ENCODE results near the gene PEX14. TPM values are rescaled to one million over a fixed set of nuclear protein-coding genes. Genes with fewer than 3 reads are reported as not detected.

The PEX14 gene
- total RNA-seq, 2 donors from 2014 or later = 19.7 to 21.5 TPM

DNA sequence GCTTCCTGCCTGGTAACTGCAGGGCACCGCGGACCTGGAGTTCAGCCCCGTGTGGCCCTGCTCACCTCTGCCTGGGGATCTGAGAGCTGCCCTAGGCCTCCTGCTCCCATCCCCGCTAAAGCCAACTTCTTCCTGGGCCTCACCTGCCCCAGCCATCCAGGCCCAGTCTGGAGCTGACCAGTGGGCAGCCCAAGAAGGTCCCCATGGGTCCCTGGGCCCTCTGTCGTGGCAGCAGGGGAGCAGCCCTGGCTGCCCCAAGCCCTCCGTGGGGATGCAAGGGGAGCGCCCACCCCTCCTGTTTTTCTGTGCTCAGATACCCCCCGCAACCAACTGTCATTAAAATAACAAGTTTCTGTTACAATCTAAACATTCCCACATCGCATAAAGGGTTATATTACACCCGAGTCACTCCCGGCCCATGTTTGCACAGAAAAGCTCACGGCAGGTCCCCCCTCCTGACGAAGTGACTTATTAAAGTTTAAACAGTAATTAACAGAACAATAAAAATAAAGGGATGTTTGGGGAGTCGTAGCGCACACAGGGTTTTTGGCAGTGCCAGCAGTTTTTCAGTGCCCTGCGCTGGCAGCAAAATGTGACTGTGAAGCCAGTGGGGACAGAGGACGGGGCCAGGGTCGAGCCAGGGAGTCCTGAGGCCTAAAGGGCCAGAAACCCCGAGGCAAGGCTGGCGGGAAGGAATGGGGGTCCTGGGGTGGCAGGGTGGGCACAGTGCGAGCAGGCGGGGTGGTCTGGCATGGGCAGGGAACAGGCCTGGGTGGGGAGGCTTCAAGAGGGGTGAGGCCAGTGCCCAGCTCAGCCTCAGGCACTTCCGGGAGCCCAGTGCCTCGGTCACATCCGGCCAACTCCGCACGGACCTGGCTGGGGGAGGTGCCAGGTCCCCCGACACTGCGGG lies 200.2 kb downstream of the PEX14 start:
- ATAC-seq (peak; percentile 72), DNase-seq (peak; percentile 60 to 65)

DNA sequence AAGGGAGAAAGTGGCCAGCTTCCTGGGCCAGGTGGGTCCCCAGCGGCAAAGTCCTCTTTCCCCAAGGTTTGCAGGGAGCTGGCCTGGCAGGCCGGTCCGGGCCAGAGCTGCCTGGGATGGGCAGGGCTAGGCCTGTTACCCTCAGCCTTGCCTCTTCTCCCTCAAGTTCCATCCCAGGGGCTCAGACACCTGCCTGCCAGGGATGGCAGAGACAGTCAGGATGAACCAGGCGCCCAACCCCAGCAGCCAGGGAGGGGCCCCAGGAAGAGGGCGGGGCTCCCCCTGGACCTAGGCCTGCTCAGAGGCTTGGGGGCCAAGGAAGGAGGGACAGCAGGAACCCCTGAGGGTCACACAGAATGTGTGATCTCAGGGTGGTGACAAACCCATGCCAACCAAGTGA lies 201.1 kb downstream of the PEX14 start:
- ATAC-seq (peak; percentile 36), DNase-seq (peak in 1 of 2 donors; percentile 33)
- intact Hi-C loops (cut with DNase I, micrococcal nuclease) = no loop called here

More for the DNA sequence above, 200.2 kb downstream of the PEX14 start:
- intact Hi-C loops (cut with DNase I, micrococcal nuclease) = no loop called here

DNA sequence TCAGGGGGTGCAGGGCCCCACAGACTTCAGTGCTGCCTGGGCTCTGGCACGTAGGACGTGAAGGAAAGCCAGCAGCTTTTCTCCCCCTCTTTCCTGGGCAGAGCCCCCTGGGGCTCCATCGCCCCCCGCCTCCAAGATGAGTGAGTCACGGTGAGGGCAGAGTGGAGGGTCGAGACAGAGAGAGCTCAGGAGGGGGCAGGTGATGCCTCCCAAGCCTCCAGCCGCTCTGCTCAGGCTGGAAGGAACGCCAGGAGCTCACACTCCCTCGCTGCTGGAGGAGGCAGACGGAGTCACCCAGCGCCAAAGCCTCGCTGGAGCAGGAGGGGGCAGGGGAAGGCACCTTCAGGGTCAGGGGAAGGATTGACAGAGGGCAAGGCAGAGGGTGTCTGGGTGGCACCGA lies 202.2 kb downstream of the PEX14 start:
- DNase-seq (no peak), ATAC-seq (no peak)
- intact Hi-C loops (cut with DNase I, micrococcal nuclease) = no loop called here

DNA sequence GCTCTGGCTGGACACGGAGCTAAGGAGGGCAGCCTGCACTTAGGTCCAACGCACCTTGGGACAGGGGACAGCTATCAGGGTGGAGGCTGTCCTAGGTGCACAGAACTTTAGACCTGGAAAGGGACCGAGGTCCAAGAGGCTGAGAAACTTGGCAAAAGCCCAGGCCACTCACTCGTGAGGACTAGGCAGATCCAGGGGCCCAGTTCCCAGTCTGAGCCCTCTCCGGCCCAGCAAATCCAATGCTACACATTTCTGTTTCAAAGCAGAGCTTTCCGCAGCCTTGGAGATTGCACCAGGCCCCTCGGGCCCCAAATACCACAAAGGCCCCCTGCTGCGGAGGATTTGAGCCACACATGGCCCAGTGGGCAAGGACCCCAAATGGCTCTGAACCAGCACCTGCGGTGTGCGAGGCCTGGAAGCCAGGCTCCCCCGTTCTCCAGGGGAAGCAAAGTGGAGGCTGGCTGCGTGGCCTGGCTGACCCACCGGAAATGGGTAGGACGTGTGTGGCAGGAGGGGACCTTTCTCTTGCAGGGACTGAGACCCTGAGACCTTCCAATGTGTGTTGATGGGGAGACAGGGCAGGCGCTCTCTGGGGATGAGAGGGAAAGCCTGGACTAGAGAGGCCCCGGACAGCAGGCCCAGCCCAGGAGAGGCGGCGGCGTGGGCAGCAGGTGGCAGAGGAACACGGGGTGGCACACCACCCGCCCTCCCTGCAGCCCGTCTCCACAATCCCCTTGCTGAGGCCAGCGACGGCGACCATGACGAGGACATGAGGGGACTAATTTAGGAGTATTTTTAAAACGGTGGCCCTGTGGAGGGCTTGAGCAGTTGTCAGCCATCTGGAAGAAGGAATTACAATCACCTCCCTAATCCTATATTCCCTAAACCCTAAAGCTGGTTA lies 203.0 kb downstream of the PEX14 start:
- DNase-seq (peak; percentile 75 to 85), ATAC-seq (peak; percentile 56)
- intact Hi-C loops (cut with DNase I, micrococcal nuclease) = no loop called here

DNA sequence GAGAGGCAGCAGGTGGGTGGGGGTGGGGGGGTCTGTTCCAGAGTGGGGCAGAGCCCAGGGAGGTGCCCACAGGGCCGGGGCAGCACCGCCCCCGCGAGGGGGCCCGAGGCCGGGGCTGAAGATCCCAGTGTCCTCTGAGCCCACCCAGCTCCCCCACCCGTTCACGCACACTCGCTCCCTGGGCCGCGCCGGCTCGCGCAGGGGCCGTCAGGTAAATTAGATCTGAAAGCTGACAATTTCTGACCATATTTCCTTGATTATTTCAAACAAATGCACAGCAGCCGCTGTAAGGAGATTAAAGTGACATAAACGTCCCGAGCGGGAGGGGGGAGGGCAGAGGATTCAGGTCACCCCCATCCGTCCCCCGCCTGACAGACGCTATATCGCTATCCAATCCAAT lies 203.7 kb downstream of the PEX14 start:
- intact Hi-C loops (cut with DNase I, micrococcal nuclease) = no loop called here
- ATAC-seq = no peak
- no peak for DNase-seq

DNA sequence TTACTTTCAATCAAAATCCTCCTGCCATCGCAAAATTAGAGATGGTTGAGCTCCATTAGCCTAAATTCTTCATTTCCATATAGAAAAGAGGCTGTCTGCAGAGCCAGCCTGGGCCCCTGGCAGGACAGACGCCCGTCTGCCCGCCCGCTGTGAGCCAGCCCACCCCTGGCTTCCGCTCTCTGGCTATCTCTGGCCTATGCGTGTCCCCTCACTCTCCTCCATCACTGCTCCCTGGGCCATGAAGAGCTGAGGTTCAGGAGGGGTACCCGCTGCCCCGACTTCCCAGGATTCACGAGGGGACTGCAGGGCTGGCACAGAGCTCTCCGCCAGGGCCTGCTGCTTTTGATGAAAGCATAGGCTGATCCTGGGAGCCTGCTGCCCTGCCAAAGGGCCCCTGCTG lies 204.1 kb downstream of the PEX14 start:
- DNase-seq (no peak), ATAC-seq (no peak)
- intact Hi-C loops (cut with DNase I, micrococcal nuclease) = no loop called here

DNA sequence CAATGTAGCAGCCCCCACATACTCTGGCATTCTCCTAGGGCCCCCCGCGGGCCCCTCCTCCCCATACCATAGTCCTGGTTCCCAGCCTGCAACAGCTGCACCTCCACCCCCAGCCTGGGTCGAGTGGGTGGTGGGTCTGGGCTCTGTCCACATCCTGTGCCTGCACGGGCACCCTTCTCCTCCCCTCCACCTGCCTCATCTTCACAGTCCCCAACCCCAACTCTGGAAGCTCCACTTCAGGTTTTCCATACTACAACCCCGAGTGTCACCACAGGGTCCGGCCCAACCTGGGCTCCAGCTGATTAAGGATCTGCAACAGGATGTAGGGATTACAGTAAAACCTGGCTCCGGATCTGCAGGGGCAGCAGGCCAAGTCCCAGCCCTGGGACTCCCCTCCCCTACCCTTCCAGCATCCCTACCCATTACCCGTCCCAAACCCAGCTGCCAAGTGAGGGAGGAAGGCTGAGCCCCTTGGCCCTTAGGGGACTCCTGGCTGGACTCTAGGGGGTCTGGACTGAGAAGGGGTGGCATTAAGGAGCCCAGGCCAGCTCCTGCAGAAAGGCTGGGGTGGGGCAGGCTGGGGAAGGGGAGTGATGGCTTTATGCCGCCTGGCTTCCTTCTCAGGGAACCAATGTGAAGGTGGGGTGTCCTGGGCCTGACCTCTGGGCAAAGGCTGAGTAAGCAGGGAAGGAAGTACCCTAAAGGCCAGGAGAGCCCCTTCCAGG lies 204.9 kb downstream of the PEX14 start:
- peak in 1 of 2 donors; percentile 50 for DNase-seq
- peak; percentile 16 for ATAC-seq
- intact Hi-C loops (cut with DNase I, micrococcal nuclease) = no loop called here

Other genes with a start within 250 kb of the PEX14 start
- gene PGD, start 75.9 kb upstream of the PEX14 start, total RNA-seq = 100 to 1,000 TPM in 1 of 2 donors, 10 to 100 TPM in 1; 68.0 to 105 TPM
- gene CENPS, start 44.5 kb upstream of the PEX14 start, total RNA-seq = 10 to 100 TPM; 11.8 to 11.9 TPM
- under 1 TPM; 0.34 to 0.52 TPM for gene CORT, start 24.9 kb upstream of the PEX14 start, total RNA-seq
- gene DFFA, start 2.4 kb upstream of the PEX14 start, total RNA-seq = 10 to 100 TPM; 22.6 to 26.8 TPM

Measured in left colon (tissue), 2 donors.